H9 (cell line): ENCODE results near the gene MYOCD. TPM values are rescaled to one million over a fixed set of nuclear protein-coding genes. Genes with fewer than 3 reads are reported as not detected.

Experiments
- DNase-seq: peaks from one replicate; pipeline ENCODE4 v3.0.0-alpha.2; 2017
- H2AFZ ChIP-seq: one replicate; pipeline ENCODE4 v1.6.1; 2013; ENCODE audit warnings: mild to moderate bottlenecking, low read length, control low read depth, moderate library complexity
- H2AK5ac ChIP-seq: 2 replicates; pipeline ENCODE4 v1.6.1; 2013; ENCODE audit warnings: low read length, control low read depth, mixed read lengths; ENCODE audit not compliant: insufficient read length
- H2BK120ac ChIP-seq: one replicate; pipeline ENCODE4 v1.6.1; 2013; ENCODE audit warnings: low read depth, mild to moderate bottlenecking, low read length, control low read depth, inconsistent platforms; ENCODE audit not compliant: poor library complexity, severe bottlenecking
- H2BK12ac ChIP-seq: 2 replicates; pipeline ENCODE4 v1.6.1; 2013; ENCODE audit warnings: low read length, control low read depth, mixed read lengths, low read depth; ENCODE audit not compliant: insufficient read length
- H2BK15ac ChIP-seq: 2 replicates; pipeline ENCODE4 v1.6.1; 2013; ENCODE audit warnings: low read depth, low read length, control low read depth
- H2BK20ac ChIP-seq: one replicate; pipeline ENCODE4 v1.6.1; 2013; ENCODE audit warnings: low read depth, mild to moderate bottlenecking, low read length, control low read depth, inconsistent platforms; ENCODE audit not compliant: poor library complexity, severe bottlenecking
- H2BK5ac ChIP-seq: 2 replicates; pipeline ENCODE4 v1.6.1; 2013; ENCODE audit warnings: low read length, control low read depth, mixed read lengths; ENCODE audit not compliant: insufficient read length
- H3K14ac ChIP-seq: 2 replicates; pipeline ENCODE4 v1.6.1; 2013; ENCODE audit warnings: low read length, control low read depth; ENCODE audit not compliant: insufficient read depth
- H3K18ac ChIP-seq: 2 replicates; pipeline ENCODE4 v1.6.1; 2013; ENCODE audit warnings: low read depth, mild to moderate bottlenecking, mixed read lengths, low read length, control low read depth; ENCODE audit not compliant: insufficient read length
- H3K23ac ChIP-seq: 2 replicates; pipeline ENCODE4 v1.6.1; 2013; ENCODE audit warnings: low read length, control low read depth, mixed read lengths, low read depth; ENCODE audit not compliant: insufficient read length
- H3K23me2 ChIP-seq: 2 replicates; pipeline ENCODE4 v1.6.1; 2013; ENCODE audit warnings: low read depth, mild to moderate bottlenecking, mixed read lengths, low read length, control low read depth; ENCODE audit not compliant: insufficient read length, poor library complexity, severe bottlenecking
- H3K27ac ChIP-seq: 2 replicates; pipeline ENCODE4 v1.5.1; 2013; ENCODE audit warnings: low read length, control low read depth, mixed read lengths, low read depth; ENCODE audit not compliant: insufficient read length
- H3K27me3 ChIP-seq: 2 replicates; pipeline ENCODE4 v1.6.1; 2013; ENCODE audit warnings: low read length, control low read depth, inconsistent platforms; ENCODE audit not compliant: insufficient read depth
- H3K4ac ChIP-seq: 2 replicates; pipeline ENCODE4 v1.6.1; 2013; ENCODE audit warnings: low read depth, mild to moderate bottlenecking, control low read depth, inconsistent platforms, low read length, moderate library complexity
- H3K4me1 ChIP-seq: 2 replicates; pipeline ENCODE4 v1.6.1; 2013; ENCODE audit warnings: low read length, control low read depth, inconsistent platforms; ENCODE audit not compliant: insufficient read depth
- H3K4me2 ChIP-seq: 2 replicates; pipeline ENCODE4 v1.6.1; 2013; ENCODE audit warnings: low read length, control low read depth, mixed read lengths; ENCODE audit not compliant: insufficient read length, insufficient read depth
- H3K56ac ChIP-seq: 2 replicates; pipeline ENCODE4 v1.6.1; 2013; ENCODE audit warnings: low read depth, mild to moderate bottlenecking, mixed read lengths, low read length, control low read depth; ENCODE audit not compliant: insufficient read length
- H3K79me1 ChIP-seq: 2 replicates; pipeline ENCODE4 v1.6.1; 2013; ENCODE audit warnings: low read depth, mild to moderate bottlenecking, moderate library complexity, low read length, control low read depth, inconsistent platforms; ENCODE audit not compliant: insufficient read depth, poor library complexity, severe bottlenecking
- H3K79me2 ChIP-seq: 2 replicates; pipeline ENCODE4 v1.6.1; 2013; ENCODE audit warnings: low read length, control low read depth, inconsistent platforms; ENCODE audit not compliant: insufficient read depth
- H3K9ac ChIP-seq: 2 replicates; pipeline ENCODE4 v1.6.1; 2013; ENCODE audit warnings: low read length, control low read depth, mixed read lengths; ENCODE audit not compliant: insufficient read length; ENCODE audit errors: extremely low read depth
- H3K9me3 ChIP-seq: one replicate; pipeline ENCODE4 v1.6.1; 2013; ENCODE audit warnings: low read depth, low read length, inconsistent platforms; ENCODE audit not compliant: control insufficient read depth
- H3T11ph ChIP-seq: one replicate; pipeline ENCODE4 v1.6.1; 2013; ENCODE audit warnings: mild to moderate bottlenecking, low read length, control low read depth, inconsistent platforms
- H4K20me1 ChIP-seq: one replicate; pipeline ENCODE4 v1.6.1; 2013; ENCODE audit not compliant: control insufficient read depth, insufficient read length, insufficient read depth
- H4K5ac ChIP-seq: 2 replicates; pipeline ENCODE4 v1.6.1; 2013; ENCODE audit warnings: low read depth, mild to moderate bottlenecking, mixed read lengths, low read length, control low read depth; ENCODE audit not compliant: insufficient read length
- H4K8ac ChIP-seq: replicated peaks from 2 replicates; pipeline ENCODE4 v1.6.1; 2013; ENCODE audit warnings: low read length, control low read depth, mixed read lengths, low read depth; ENCODE audit not compliant: insufficient read length
- H4K91ac ChIP-seq: 2 replicates; pipeline ENCODE4 v1.6.1; 2013; ENCODE audit warnings: low read depth, mild to moderate bottlenecking, moderate library complexity, mixed read lengths, low read length, control low read depth; ENCODE audit not compliant: insufficient read length
- H3K27ac Mint-ChIP-seq, 3 experiments: 2 replicates in 2 of 3; 3 replicates in 1 of 3; pipeline ENCODE4 v1.8.0; 2020 to 2021; ENCODE audit warnings: mixed read lengths in 3 of 3, mild to moderate bottlenecking in 1 of 3, moderate library complexity in 1 of 3
- H3K27me3 Mint-ChIP-seq: 2 replicates; pipeline ENCODE4 v1.8.0; 2021; ENCODE audit warnings: low read depth, mild to moderate bottlenecking, moderate library complexity, mixed read lengths
- H3K36me3 Mint-ChIP-seq, 3 experiments: 2 replicates in 2 of 3; 3 replicates in 1 of 3; pipeline ENCODE4 v1.8.0; 2020 to 2021; ENCODE audit warnings: low read depth in 3 of 3, mixed read lengths in 3 of 3; ENCODE audit not compliant: insufficient read depth in 1 of 3
- H3K4me1 Mint-ChIP-seq, 2 experiments: 2 replicates each; pipeline ENCODE4 v1.8.0; 2020; ENCODE audit warnings: mixed read lengths in 2 of 2
- H3K4me3 Mint-ChIP-seq, 2 experiments: 2 replicates in 1 of 2; 3 replicates in 1 of 2; pipeline ENCODE4 v1.8.0; 2020 to 2021; ENCODE audit warnings: mild to moderate bottlenecking in 2 of 2, mixed read lengths in 2 of 2, moderate library complexity in 1 of 2
- H3K9me3 Mint-ChIP-seq, 2 experiments: 2 replicates in 1 of 2; 3 replicates in 1 of 2; pipeline ENCODE4 v1.8.0; 2020; ENCODE audit warnings: mild to moderate bottlenecking in 2 of 2, mixed read lengths in 2 of 2, moderate library complexity in 1 of 2
- CTCF ChIP-seq: fragments of 200-600 bp; sonication (generic); conservative IDR thresholded peaks from 3 replicates; pipeline ENCODE4 v1.8.0; 2021; ENCODE audit warnings: antibody characterized with exemption, mild to moderate bottlenecking
- WGBS: extraction: QIAGEN DNeasy Blood & Tissue Kit; methylation state at CpG from one replicate; pipeline ENCODE4 v1.1.7; 2013; ENCODE audit warnings: missing lambda C conversion rate, low lambda C conversion rate, mixed read lengths; ENCODE audit not compliant: insufficient read length; ENCODE audit errors: extremely low coverage; 5-methylcytosine and 5-hydroxymethylcytosine counted together
- total RNA-seq: library from RNA; stranded (reverse); gene quantifications from 2 replicates; pipeline ENCODE4 v1.2.1, GENCODE V29; 2021

Gene MYOCD
- total RNA-seq, 1 experiment from 2014 or later = 0.17 TPM

- Histone ChIP-seq H3K14ac (no peak overlapping the region), H3K56ac (no peak overlapping the region), H3K4ac (no peak overlapping the region), H2AFZ (no peak overlapping the region), H2BK15ac (no peak overlapping the region), H2BK12ac (no peak overlapping the region), H3K4me2 (no peak overlapping the region), H2BK5ac (no peak overlapping the region), H3K4me1 (peaks cover 4% of the 10 kb centered on the region; the same call in 1 of the 2 replicates), H3K23ac (no peak overlapping the region), H4K5ac (no peak overlapping the region), H3K9me3 (no peaks in the 10 kb centered on the region), H3K27ac (no peak overlapping the region), H3K23me2 (no peaks in the 10 kb centered on the region), H3K9ac (no peak overlapping the region), H2AK5ac (no peak overlapping the region), H2BK20ac (no peak overlapping the region), H3K18ac (no peak overlapping the region), H4K91ac (no peak overlapping the region), H3K79me1 (no peaks in the 10 kb centered on the region), H2BK120ac (no peak overlapping the region), H3T11ph (no peak overlapping the region), H3K79me2 (no peaks in the 10 kb centered on the region), H4K8ac (no peak overlapping the region), H3K27me3 (no peaks in the 10 kb centered on the region), H4K20me1 (no peaks in the 10 kb centered on the region)
- Mint-ChIP-seq H3K36me3 (no peaks in the 10 kb centered on the region), H3K27ac (no peak overlapping the region), H3K4me1 (peaks cover 28 to 29% of the 10 kb centered on the region in 2 experiments), H3K9me3 (no peaks in the 10 kb centered on the region), H3K27me3 (no peaks in the 10 kb centered on the region), H3K4me3 (no peak overlapping the region)
- TF ChIP-seq CTCF = no peak
- no peak for DNase-seq
- whole genome bisulfite sequencing = no CpG with 5 or more reads among the region's 7 CpGs
These were observed 62.2 kb downstream of the MYOCD start for GRCh38 chr17:12727881-12728280.
